Osteocyte (in vitro differentiated cells): Measurements from ENCODE around the gene ANKS1B. TPM values are rescaled to one million over a fixed set of nuclear protein-coding genes. Genes with fewer than 3 reads are reported as not detected.

Experiments
- DNase-seq: peaks from one replicate; pipeline ENCODE4 v3.0.0; 2021; ENCODE audit warnings: mixed read lengths; ENCODE audit not compliant: unreplicated experiment; ENCODE audit errors: extremely low spot score
- H3K27ac Mint-ChIP-seq: one replicate; pipeline ENCODE4 v1.8.0; 2021; ENCODE audit warnings: mild to moderate bottlenecking, mixed read lengths; ENCODE audit not compliant: unreplicated experiment
- H3K27me3 Mint-ChIP-seq: one replicate; pipeline ENCODE4 v1.8.0; 2021; ENCODE audit warnings: mixed read lengths; ENCODE audit not compliant: unreplicated experiment
- H3K36me3 Mint-ChIP-seq: one replicate; pipeline ENCODE4 v1.8.0; 2021; ENCODE audit warnings: mixed read lengths; ENCODE audit not compliant: unreplicated experiment
- H3K4me1 Mint-ChIP-seq: one replicate; pipeline ENCODE4 v1.8.0; 2021; ENCODE audit warnings: mixed read lengths; ENCODE audit not compliant: unreplicated experiment
- H3K4me3 Mint-ChIP-seq: one replicate; pipeline ENCODE4 v1.8.0; 2021; ENCODE audit warnings: mild to moderate bottlenecking, moderate library complexity, mixed read lengths; ENCODE audit not compliant: unreplicated experiment
- H3K9me3 Mint-ChIP-seq: one replicate; pipeline ENCODE4 v1.8.0; 2021; ENCODE audit warnings: mixed read lengths; ENCODE audit not compliant: unreplicated experiment
- total RNA-seq: library from RNA; stranded (reverse); gene quantifications from 2 replicates; pipeline ENCODE4 v1.2.1, GENCODE V29; 2021
- TF ChIP-seq, protein P1 (sequence below): fragments of 200-600 bp; sonication (generic); IDR thresholded peaks from 2 replicates; pipeline ENCODE4 v1.5.0; 2021; ENCODE audit warnings: antibody characterized with exemption, mild to moderate bottlenecking, moderate library complexity

The ANKS1B gene
- total RNA-seq, 1 donor from 2014 or later: 0.70 TPM

DNA sequence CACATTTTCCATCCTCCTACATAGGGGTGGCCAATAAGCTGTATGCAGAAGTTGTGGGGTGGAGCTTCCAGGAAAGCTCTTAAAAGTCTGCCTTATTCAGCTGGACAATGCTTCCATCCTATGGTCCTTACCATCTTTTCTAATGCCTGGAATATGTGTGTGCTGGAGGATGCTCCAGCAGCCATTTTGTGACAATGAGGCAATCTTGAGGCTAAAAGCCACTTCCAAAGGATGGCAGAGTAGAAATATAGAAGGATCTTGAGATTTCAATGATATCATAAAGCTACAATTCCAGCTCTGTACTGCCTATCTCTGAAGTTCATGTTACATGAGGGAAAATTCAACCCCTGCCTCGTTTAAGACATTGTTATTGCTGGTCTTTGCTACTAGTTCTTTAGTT lies 1244.0 kb downstream of the ANKS1B start:
- Mint-ChIP-seq H3K9me3 (no peaks in the 10 kb centered on the region), H3K4me1 (peaks cover 22% of the 10 kb centered on the region), H3K27ac (no peak overlapping the region), H3K36me3 (peaks cover 8% of the 10 kb centered on the region), H3K27me3 (peaks cover 3% of the 10 kb centered on the region), H3K4me3 (no peak overlapping the region)
- TF ChIP-seq, protein P1, sequence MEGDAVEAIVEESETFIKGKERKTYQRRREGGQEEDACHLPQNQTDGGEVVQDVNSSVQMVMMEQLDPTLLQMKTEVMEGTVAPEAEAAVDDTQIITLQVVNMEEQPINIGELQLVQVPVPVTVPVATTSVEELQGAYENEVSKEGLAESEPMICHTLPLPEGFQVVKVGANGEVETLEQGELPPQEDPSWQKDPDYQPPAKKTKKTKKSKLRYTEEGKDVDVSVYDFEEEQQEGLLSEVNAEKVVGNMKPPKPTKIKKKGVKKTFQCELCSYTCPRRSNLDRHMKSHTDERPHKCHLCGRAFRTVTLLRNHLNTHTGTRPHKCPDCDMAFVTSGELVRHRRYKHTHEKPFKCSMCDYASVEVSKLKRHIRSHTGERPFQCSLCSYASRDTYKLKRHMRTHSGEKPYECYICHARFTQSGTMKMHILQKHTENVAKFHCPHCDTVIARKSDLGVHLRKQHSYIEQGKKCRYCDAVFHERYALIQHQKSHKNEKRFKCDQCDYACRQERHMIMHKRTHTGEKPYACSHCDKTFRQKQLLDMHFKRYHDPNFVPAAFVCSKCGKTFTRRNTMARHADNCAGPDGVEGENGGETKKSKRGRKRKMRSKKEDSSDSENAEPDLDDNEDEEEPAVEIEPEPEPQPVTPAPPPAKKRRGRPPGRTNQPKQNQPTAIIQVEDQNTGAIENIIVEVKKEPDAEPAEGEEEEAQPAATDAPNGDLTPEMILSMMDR: no peak
- DNase-seq: no peak

DNA sequence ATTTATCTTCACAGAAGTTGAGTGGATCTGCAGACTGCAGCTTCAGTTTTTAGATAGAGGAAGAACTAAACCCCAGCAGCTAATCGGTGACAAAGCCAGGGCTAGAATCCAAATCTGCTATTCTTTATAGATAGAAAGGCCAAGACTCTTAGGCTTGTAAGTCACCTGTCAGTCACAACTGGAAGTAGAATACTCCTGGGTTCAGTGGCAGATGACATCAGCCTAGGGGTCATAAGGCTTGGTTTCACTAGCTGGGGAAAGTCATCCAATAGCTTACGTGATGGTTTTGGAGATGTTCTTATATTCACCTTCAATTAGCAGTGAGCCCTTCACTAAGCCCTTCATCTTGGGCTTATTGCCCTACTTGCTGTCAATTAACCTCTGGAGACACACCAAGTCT lies 1246.2 kb downstream of the ANKS1B start:
- Mint-ChIP-seq H3K9me3 (no peaks in the 10 kb centered on the region), H3K4me3 (no peak overlapping the region), H3K36me3 (peaks cover 18% of the 10 kb centered on the region), H3K4me1 (peaks cover 28% of the 10 kb centered on the region), H3K27ac (no peak overlapping the region), H3K27me3 (peaks cover 3% of the 10 kb centered on the region)
- no peak for DNase-seq
- TF ChIP-seq, protein P1: no peak

DNA sequence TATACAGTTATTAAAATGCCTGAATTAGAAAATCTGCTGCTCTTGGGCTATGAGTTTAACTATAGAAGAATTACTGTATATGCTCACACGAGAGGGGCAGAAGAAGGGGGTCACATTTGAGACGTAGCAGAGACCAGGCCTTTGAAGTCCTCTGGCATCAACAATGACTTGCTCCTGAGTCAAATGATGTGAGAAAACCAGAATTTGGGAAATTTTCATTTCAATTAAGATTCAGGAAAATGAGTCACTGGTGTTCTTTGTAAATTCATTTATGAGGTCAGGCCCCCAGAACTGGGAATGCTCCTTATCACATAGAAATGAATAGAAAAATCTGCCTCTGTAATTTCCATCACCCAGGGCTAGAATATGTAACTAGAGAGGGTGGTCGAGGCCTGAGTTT lies 1246.7 kb downstream of the ANKS1B start:
- H3K36me3 Mint-ChIP-seq: peaks cover 18% of the 10 kb centered on the region
- DNase-seq: no peak
- H3K27ac Mint-ChIP-seq: no peak overlapping the region
- TF ChIP-seq, protein P1: no peak
- peaks cover 28% of the 10 kb centered on the region for H3K4me1 Mint-ChIP-seq
- H3K4me3 Mint-ChIP-seq: no peak overlapping the region
- peaks cover 3% of the 10 kb centered on the region for H3K27me3 Mint-ChIP-seq
- H3K9me3 Mint-ChIP-seq: no peaks in the 10 kb centered on the region

DNA sequence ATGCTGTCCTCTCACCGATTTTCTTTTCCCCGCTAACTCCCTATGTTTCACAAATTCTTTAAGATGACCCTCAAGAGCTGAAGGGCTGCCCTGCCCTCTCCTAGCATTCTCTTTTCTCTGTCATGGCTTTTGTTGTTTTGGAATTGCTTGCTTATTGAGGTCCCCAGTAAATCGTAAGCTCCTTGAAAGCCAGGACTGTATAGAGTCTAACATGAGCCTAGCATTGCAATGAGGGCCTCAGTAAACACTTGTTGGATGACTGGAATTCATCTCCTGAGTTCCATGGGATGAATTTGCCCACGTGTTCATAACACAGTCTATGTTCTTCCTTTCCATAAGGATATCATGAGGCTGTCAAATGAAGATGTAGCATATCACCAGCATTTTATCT lies 1247.4 kb downstream of the ANKS1B start:
- DNase-seq: no peak
- H3K27me3 Mint-ChIP-seq: peaks cover 3% of the 10 kb centered on the region
- H3K4me1 Mint-ChIP-seq: peaks cover 28% of the 10 kb centered on the region
- TF ChIP-seq, protein P1: no peak
- peaks cover 22% of the 10 kb centered on the region for H3K36me3 Mint-ChIP-seq
- H3K4me3 Mint-ChIP-seq: no peak overlapping the region
- no peak overlapping the region for H3K27ac Mint-ChIP-seq
- no peaks in the 10 kb centered on the region for H3K9me3 Mint-ChIP-seq

DNA sequence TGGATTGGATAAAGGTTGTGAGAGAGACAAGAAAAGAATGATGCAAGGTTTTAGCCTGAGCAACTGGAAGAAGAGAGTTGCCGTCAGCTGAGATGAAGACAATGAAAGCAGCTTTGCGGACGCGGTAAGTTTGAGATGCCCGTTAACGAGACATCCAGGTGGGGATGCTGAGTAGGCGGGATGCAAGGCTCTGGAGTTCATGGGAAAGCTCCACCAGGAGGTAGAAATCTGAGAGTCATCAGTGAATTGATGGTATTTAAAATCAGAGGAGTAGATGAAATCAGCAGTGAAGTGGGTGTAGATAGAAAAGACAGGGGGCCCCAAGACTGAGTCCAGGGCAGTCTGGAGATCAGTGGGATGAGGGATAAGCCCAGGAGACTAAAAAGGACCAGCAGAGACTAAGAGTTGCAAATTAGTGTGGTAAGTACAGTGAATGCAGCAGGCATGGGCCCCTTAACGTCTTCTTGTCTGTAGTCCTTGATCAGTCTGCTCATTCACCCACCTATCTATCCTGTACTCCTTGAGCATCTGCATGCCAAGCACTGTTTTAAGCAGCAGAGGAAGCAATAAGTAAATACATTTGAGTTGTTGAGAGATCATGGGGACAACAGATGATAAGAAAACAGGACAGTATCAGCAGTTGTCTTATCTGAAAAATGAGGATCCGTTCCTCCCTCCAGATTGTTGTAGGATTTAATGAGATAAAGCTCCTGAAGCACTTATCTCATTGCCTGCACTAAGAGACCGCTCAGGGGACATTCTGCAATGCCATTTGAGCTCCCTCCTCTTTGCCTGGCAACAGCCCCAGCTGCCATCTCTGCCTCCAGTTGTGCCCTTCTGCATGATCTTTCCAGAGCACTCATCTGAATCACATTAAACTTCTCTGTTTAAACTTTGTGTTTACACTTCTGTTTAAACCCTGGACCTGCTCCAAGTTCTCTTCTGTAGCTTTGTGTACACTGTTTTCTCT lies 1248.1 kb downstream of the ANKS1B start:
- TF ChIP-seq, protein P1: no peak
- Mint-ChIP-seq H3K27ac (no peak overlapping the region), H3K27me3 (peaks cover 3% of the 10 kb centered on the region), H3K4me1 (peaks cover 24% of the 10 kb centered on the region), H3K4me3 (no peak overlapping the region), H3K36me3 (peaks cover 28% of the 10 kb centered on the region), H3K9me3 (no peaks in the 10 kb centered on the region)
- DNase-seq: no peak
